H9 (cell line): ENCODE data around the gene CAB39. TPM values are rescaled to one million over a fixed set of nuclear protein-coding genes. Genes with fewer than 3 reads are reported as not detected.

Experiments used
- DNase-seq: peaks from one replicate; pipeline ENCODE4 v3.0.0-alpha.2; 2017
- H2AFZ ChIP-seq: one replicate; pipeline ENCODE4 v1.6.1; 2013; ENCODE audit warnings: mild to moderate bottlenecking, low read length, control low read depth, moderate library complexity
- H2AK5ac ChIP-seq: 2 replicates; pipeline ENCODE4 v1.6.1; 2013; ENCODE audit warnings: low read length, control low read depth, mixed read lengths; ENCODE audit not compliant: insufficient read length
- H2BK120ac ChIP-seq: one replicate; pipeline ENCODE4 v1.6.1; 2013; ENCODE audit warnings: low read depth, mild to moderate bottlenecking, low read length, control low read depth, inconsistent platforms; ENCODE audit not compliant: poor library complexity, severe bottlenecking
- H2BK12ac ChIP-seq: 2 replicates; pipeline ENCODE4 v1.6.1; 2013; ENCODE audit warnings: low read length, control low read depth, mixed read lengths, low read depth; ENCODE audit not compliant: insufficient read length
- H2BK15ac ChIP-seq: 2 replicates; pipeline ENCODE4 v1.6.1; 2013; ENCODE audit warnings: low read depth, low read length, control low read depth
- H2BK20ac ChIP-seq: one replicate; pipeline ENCODE4 v1.6.1; 2013; ENCODE audit warnings: low read depth, mild to moderate bottlenecking, low read length, control low read depth, inconsistent platforms; ENCODE audit not compliant: poor library complexity, severe bottlenecking
- H2BK5ac ChIP-seq: 2 replicates; pipeline ENCODE4 v1.6.1; 2013; ENCODE audit warnings: low read length, control low read depth, mixed read lengths; ENCODE audit not compliant: insufficient read length
- H3K14ac ChIP-seq: 2 replicates; pipeline ENCODE4 v1.6.1; 2013; ENCODE audit warnings: low read length, control low read depth; ENCODE audit not compliant: insufficient read depth
- H3K18ac ChIP-seq: 2 replicates; pipeline ENCODE4 v1.6.1; 2013; ENCODE audit warnings: low read depth, mild to moderate bottlenecking, mixed read lengths, low read length, control low read depth; ENCODE audit not compliant: insufficient read length
- H3K23ac ChIP-seq: 2 replicates; pipeline ENCODE4 v1.6.1; 2013; ENCODE audit warnings: low read length, control low read depth, mixed read lengths, low read depth; ENCODE audit not compliant: insufficient read length
- H3K23me2 ChIP-seq: 2 replicates; pipeline ENCODE4 v1.6.1; 2013; ENCODE audit warnings: low read depth, mild to moderate bottlenecking, mixed read lengths, low read length, control low read depth; ENCODE audit not compliant: insufficient read length, poor library complexity, severe bottlenecking
- H3K27ac ChIP-seq: 2 replicates; pipeline ENCODE4 v1.5.1; 2013; ENCODE audit warnings: low read length, control low read depth, mixed read lengths, low read depth; ENCODE audit not compliant: insufficient read length
- H3K27me3 ChIP-seq: 2 replicates; pipeline ENCODE4 v1.6.1; 2013; ENCODE audit warnings: low read length, control low read depth, inconsistent platforms; ENCODE audit not compliant: insufficient read depth
- H3K4ac ChIP-seq: 2 replicates; pipeline ENCODE4 v1.6.1; 2013; ENCODE audit warnings: low read depth, mild to moderate bottlenecking, control low read depth, inconsistent platforms, low read length, moderate library complexity
- H3K4me1 ChIP-seq: 2 replicates; pipeline ENCODE4 v1.6.1; 2013; ENCODE audit warnings: low read length, control low read depth, inconsistent platforms; ENCODE audit not compliant: insufficient read depth
- H3K4me2 ChIP-seq: 2 replicates; pipeline ENCODE4 v1.6.1; 2013; ENCODE audit warnings: low read length, control low read depth, mixed read lengths; ENCODE audit not compliant: insufficient read length, insufficient read depth
- H3K56ac ChIP-seq: 2 replicates; pipeline ENCODE4 v1.6.1; 2013; ENCODE audit warnings: low read depth, mild to moderate bottlenecking, mixed read lengths, low read length, control low read depth; ENCODE audit not compliant: insufficient read length
- H3K79me1 ChIP-seq: 2 replicates; pipeline ENCODE4 v1.6.1; 2013; ENCODE audit warnings: low read depth, mild to moderate bottlenecking, moderate library complexity, low read length, control low read depth, inconsistent platforms; ENCODE audit not compliant: insufficient read depth, poor library complexity, severe bottlenecking
- H3K79me2 ChIP-seq: 2 replicates; pipeline ENCODE4 v1.6.1; 2013; ENCODE audit warnings: low read length, control low read depth, inconsistent platforms; ENCODE audit not compliant: insufficient read depth
- H3K9ac ChIP-seq: 2 replicates; pipeline ENCODE4 v1.6.1; 2013; ENCODE audit warnings: low read length, control low read depth, mixed read lengths; ENCODE audit not compliant: insufficient read length; ENCODE audit errors: extremely low read depth
- H3K9me3 ChIP-seq: one replicate; pipeline ENCODE4 v1.6.1; 2013; ENCODE audit warnings: low read depth, low read length, inconsistent platforms; ENCODE audit not compliant: control insufficient read depth
- H3T11ph ChIP-seq: one replicate; pipeline ENCODE4 v1.6.1; 2013; ENCODE audit warnings: mild to moderate bottlenecking, low read length, control low read depth, inconsistent platforms
- H4K20me1 ChIP-seq: one replicate; pipeline ENCODE4 v1.6.1; 2013; ENCODE audit not compliant: control insufficient read depth, insufficient read length, insufficient read depth
- H4K5ac ChIP-seq: 2 replicates; pipeline ENCODE4 v1.6.1; 2013; ENCODE audit warnings: low read depth, mild to moderate bottlenecking, mixed read lengths, low read length, control low read depth; ENCODE audit not compliant: insufficient read length
- H4K8ac ChIP-seq: replicated peaks from 2 replicates; pipeline ENCODE4 v1.6.1; 2013; ENCODE audit warnings: low read length, control low read depth, mixed read lengths, low read depth; ENCODE audit not compliant: insufficient read length
- H4K91ac ChIP-seq: 2 replicates; pipeline ENCODE4 v1.6.1; 2013; ENCODE audit warnings: low read depth, mild to moderate bottlenecking, moderate library complexity, mixed read lengths, low read length, control low read depth; ENCODE audit not compliant: insufficient read length
- H3K27ac Mint-ChIP-seq, 3 experiments: 2 replicates in 2 of 3; 3 replicates in 1 of 3; pipeline ENCODE4 v1.8.0; 2020 to 2021; ENCODE audit warnings: mixed read lengths in 3 of 3, mild to moderate bottlenecking in 1 of 3, moderate library complexity in 1 of 3
- H3K27me3 Mint-ChIP-seq: 2 replicates; pipeline ENCODE4 v1.8.0; 2021; ENCODE audit warnings: low read depth, mild to moderate bottlenecking, moderate library complexity, mixed read lengths
- H3K36me3 Mint-ChIP-seq, 3 experiments: 2 replicates in 2 of 3; 3 replicates in 1 of 3; pipeline ENCODE4 v1.8.0; 2020 to 2021; ENCODE audit warnings: low read depth in 3 of 3, mixed read lengths in 3 of 3; ENCODE audit not compliant: insufficient read depth in 1 of 3
- H3K4me1 Mint-ChIP-seq, 2 experiments: 2 replicates each; pipeline ENCODE4 v1.8.0; 2020; ENCODE audit warnings: mixed read lengths in 2 of 2
- H3K4me3 Mint-ChIP-seq, 2 experiments: 2 replicates in 1 of 2; 3 replicates in 1 of 2; pipeline ENCODE4 v1.8.0; 2020 to 2021; ENCODE audit warnings: mild to moderate bottlenecking in 2 of 2, mixed read lengths in 2 of 2, moderate library complexity in 1 of 2
- H3K9me3 Mint-ChIP-seq, 2 experiments: 2 replicates in 1 of 2; 3 replicates in 1 of 2; pipeline ENCODE4 v1.8.0; 2020; ENCODE audit warnings: mild to moderate bottlenecking in 2 of 2, mixed read lengths in 2 of 2, moderate library complexity in 1 of 2
- WGBS: extraction: QIAGEN DNeasy Blood & Tissue Kit; methylation state at CpG from one replicate; pipeline ENCODE4 v1.1.7; 2013; ENCODE audit warnings: missing lambda C conversion rate, low lambda C conversion rate, mixed read lengths; ENCODE audit not compliant: insufficient read length; ENCODE audit errors: extremely low coverage; 5-methylcytosine and 5-hydroxymethylcytosine counted together
- total RNA-seq: library from RNA; stranded (reverse); gene quantifications from 2 replicates; pipeline ENCODE4 v1.2.1, GENCODE V29; 2021
- TF ChIP-seq, protein P1 (sequence below): fragments of 200-600 bp; sonication (generic); conservative IDR thresholded peaks from 3 replicates; pipeline ENCODE4 v1.8.0; 2021; ENCODE audit warnings: antibody characterized with exemption, mild to moderate bottlenecking

The CAB39 gene
- total RNA-seq, 1 experiment from 2014 or later = 42.7 TPM

DNA sequence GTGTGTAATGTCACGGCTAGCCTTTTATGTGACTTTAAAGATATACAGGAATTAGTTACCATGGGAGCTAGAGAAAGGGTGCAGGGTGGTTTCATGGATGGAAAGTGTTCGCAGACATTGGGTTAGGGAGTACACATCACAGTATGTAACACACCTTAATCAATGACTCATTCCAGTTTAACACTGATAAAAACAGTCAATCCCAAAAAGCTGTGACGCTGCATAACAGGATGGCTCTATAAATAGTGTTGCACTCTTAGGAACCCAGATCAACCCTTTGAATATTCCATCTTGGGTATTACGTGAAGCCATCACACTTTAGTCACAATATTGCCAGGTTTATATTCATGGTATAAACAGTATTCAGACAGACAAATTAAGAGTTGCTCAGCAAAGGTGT, 33.6 kb downstream of the CAB39 start:
- no peak overlapping the region for H4K5ac ChIP-seq
- no peak overlapping the region for H3K23ac ChIP-seq
- H2BK20ac ChIP-seq = no peak overlapping the region
- no peaks in the 10 kb centered on the region for H3K4me1 ChIP-seq
- H2BK120ac ChIP-seq = no peak overlapping the region
- H2BK15ac ChIP-seq = no peak overlapping the region
- Mint-ChIP-seq H3K4me3 (no peak overlapping the region), H3K27ac (no peak overlapping the region), H3K4me1 (peaks cover 4% of the 10 kb centered on the region in 2 experiments; a peak in 2 of 4 replicates), H3K9me3 (0 out of 5 replicates have a peak, but pooled peaks cover 0 to 3% of the 10 kb centered on the region in 2 experiments), H3K27me3 (no peaks in the 10 kb centered on the region), H3K36me3 (peaks cover 2 to 6% (median 6%) of the 10 kb centered on the region in 3 experiments; a peak in 6 of 7 replicates)
- no peaks in the 10 kb centered on the region for H3K9me3 ChIP-seq
- H4K8ac ChIP-seq = no peak overlapping the region
- H3K56ac ChIP-seq = no peak overlapping the region
- no peaks in the 10 kb centered on the region for H4K20me1 ChIP-seq
- TF ChIP-seq, protein P1, sequence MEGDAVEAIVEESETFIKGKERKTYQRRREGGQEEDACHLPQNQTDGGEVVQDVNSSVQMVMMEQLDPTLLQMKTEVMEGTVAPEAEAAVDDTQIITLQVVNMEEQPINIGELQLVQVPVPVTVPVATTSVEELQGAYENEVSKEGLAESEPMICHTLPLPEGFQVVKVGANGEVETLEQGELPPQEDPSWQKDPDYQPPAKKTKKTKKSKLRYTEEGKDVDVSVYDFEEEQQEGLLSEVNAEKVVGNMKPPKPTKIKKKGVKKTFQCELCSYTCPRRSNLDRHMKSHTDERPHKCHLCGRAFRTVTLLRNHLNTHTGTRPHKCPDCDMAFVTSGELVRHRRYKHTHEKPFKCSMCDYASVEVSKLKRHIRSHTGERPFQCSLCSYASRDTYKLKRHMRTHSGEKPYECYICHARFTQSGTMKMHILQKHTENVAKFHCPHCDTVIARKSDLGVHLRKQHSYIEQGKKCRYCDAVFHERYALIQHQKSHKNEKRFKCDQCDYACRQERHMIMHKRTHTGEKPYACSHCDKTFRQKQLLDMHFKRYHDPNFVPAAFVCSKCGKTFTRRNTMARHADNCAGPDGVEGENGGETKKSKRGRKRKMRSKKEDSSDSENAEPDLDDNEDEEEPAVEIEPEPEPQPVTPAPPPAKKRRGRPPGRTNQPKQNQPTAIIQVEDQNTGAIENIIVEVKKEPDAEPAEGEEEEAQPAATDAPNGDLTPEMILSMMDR = no peak
- H3K27me3 ChIP-seq = no peaks in the 10 kb centered on the region
- H3K14ac ChIP-seq = no peak overlapping the region
- no peaks in the 10 kb centered on the region for H3K23me2 ChIP-seq
- H3K27ac ChIP-seq = no peak overlapping the region
- H3K9ac ChIP-seq = no peak overlapping the region
- no peak overlapping the region for H3K18ac ChIP-seq
- peaks cover 2% of the 10 kb centered on the region; the same call in 1 of the 2 replicates for H3K79me2 ChIP-seq
- H2AK5ac ChIP-seq = no peak overlapping the region
- H3T11ph ChIP-seq = no peak overlapping the region
- no peak overlapping the region for H3K4me2 ChIP-seq
- no peak overlapping the region for H3K4ac ChIP-seq
- H3K79me1 ChIP-seq = peaks cover 4% of the 10 kb centered on the region
- no peak for DNase-seq
- WGBS = no CpG with 5 or more reads among the region's 4 CpGs
- H2BK12ac ChIP-seq = no peak overlapping the region
- H2BK5ac ChIP-seq = no peak overlapping the region
- no peak overlapping the region for H2AFZ ChIP-seq
- H4K91ac ChIP-seq = no peak overlapping the region
